Right atrium auricular region (tissue), 2 donors: ENCODE measurements around the gene ERMP1. TPM values are rescaled to one million over a fixed set of nuclear protein-coding genes. Genes with fewer than 3 reads are reported as not detected.

Source experiments
- DNase-seq: peaks from one replicate; pipeline ENCODE4 v3.0.0-alpha.2; 2019; ENCODE audit warnings: low spot score
- H3K27ac ChIP-seq, 2 donors: fragments of 200-600 bp; sonication (generic); 1 replicate in 1 of 2; 2 replicates in 1 of 2; pipeline ENCODE4 v1.5.1; 2016 to 2019
- H3K27me3 ChIP-seq, 2 donors: fragments of 200-600 bp; sonication (generic); one replicate each; pipeline versions ENCODE4 v1.5.1 to v1.6.0; 2017 to 2019
- H3K36me3 ChIP-seq: fragments of 200-600 bp; sonication (generic); one replicate; pipeline ENCODE4 v1.5.1; 2016
- H3K4me1 ChIP-seq, 2 donors: fragments of 200-600 bp; sonication (generic); one replicate each; pipeline versions ENCODE4 v1.5.1 to v1.6.0; 2017 to 2019
- H3K4me3 ChIP-seq, 2 donors: fragments of 200-600 bp; sonication (generic); 1 replicate in 1 of 2; 2 replicates in 1 of 2; pipeline ENCODE4 v1.5.1; 2017 to 2019; ENCODE audit warnings: mild to moderate bottlenecking in 1 of 2, moderate library complexity in 1 of 2
- H3K9me3 ChIP-seq, 2 donors: fragments of 200-600 bp; sonication (generic); one replicate each; pipeline ENCODE4 v1.5.1; 2019
- CTCF ChIP-seq, 2 donors: fragments of 200-600 bp; sonication (generic); IDR thresholded peaks; one replicate each; pipeline ENCODE4 v1.5.1; 2019; ENCODE audit warnings: antibody characterized with exemption in 2 of 2
- total RNA-seq, 2 donors: library from RNA; depleted of rRNA; stranded (reverse); fragments of >200 nt; gene quantifications; one replicate each; pipeline ENCODE4 v1.1.0, GENCODE V29; 2016

ERMP1 gene
- total RNA-seq, 2 donors from 2014 or later = 10.8 to 27.8 TPM

- H3K4me3 ChIP-seq = no peak overlapping the region
- TF ChIP-seq CTCF (IDR thresholded peaks at IDR 0.05) = no peak
- H3K9me3 ChIP-seq = no peaks in the 10 kb centered on the region
- H3K27me3 ChIP-seq = no peaks in the 10 kb centered on the region
- DNase-seq = no peak
- no peak overlapping the region for H3K27ac ChIP-seq
- H3K36me3 ChIP-seq = peaks cover 12% of the 10 kb centered on the region
- no peaks in the 10 kb centered on the region for H3K4me1 ChIP-seq
These were observed 97.8 kb downstream of the ERMP1 start for GRCh38 chr9:5735072-5735471.

Other genes starting within 250 kb of the ERMP1 start
- 10 to 100 TPM; 12.2 to 18.1 TPM for gene RIC1, start 204.0 kb downstream of the ERMP1 start, total RNA-seq
- not detected for gene MLANA, start 57.8 kb upstream of the ERMP1 start, total RNA-seq
- 10 to 100 TPM; 17.6 to 22.1 TPM for gene RANBP6, start 182.5 kb upstream of the ERMP1 start, total RNA-seq